ENCODE results near the gene TMEM59.
"Not testable (repeated sequence)": the region's sequence is repeated elsewhere in the genome, so short reads cannot be mapped to it uniquely, and the experiment has no call there.

TMEM59 gene, protein sequence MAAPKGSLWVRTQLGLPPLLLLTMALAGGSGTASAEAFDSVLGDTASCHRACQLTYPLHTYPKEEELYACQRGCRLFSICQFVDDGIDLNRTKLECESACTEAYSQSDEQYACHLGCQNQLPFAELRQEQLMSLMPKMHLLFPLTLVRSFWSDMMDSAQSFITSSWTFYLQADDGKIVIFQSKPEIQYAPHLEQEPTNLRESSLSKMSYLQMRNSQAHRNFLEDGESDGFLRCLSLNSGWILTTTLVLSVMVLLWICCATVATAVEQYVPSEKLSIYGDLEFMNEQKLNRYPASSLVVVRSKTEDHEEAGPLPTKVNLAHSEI

DNA sequence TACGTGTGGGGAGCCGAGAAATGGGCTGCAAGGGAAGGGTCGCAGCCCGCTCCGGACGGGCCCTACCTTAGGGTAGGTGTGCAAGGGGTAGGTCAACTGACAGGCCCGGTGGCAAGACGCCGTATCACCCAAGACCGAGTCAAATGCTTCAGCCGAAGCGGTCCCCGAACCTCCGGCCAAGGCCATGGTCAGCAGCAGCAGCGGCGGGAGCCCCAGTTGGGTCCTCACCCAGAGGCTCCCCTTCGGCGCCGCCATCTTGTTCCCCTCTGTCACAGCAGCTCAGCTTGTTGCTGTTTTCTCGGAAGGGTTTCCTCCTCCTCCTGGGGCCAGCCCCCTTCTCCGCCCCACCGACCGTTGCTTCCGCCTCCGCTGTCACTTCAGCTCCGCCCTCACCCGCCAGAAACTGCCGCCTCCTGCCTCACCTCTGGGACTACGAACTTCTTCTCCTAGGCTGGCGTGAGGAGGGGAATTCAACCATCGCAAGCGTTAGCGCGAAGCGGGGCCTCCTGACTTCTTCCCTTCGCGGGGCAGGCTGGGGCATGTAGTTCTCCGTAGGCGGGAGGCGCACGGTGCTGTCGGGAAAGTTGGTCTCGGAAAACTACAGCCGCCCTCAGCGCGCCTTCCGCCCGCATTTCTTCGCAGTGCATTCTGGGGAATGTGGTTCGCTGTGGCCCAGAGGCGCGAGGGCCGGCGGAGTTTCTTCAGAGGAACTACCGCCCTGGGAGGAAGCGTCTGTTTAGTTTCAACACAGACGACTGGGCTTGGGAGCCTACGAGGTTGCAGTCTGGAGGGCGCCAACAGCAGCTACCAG, at the start of gene TMEM59, which contains the start of gene TCEANC2:
Gene TMEM59, minus strand, starts transcription at position 271 of the 811 bp plus-strand sequence. Its CDS starts 16 bp downstream, at position 255.
Gene TCEANC2, plus strand, starts transcription at position 675 of the 811 bp plus-strand sequence. CDS start 815 bp downstream, outside the sequence.
- peak; percentile 89 to 94 (median 93) for DNase-seq (ENCODE audit: low read depth in 3 of 3, low spot score in 1 of 3)

DNA sequence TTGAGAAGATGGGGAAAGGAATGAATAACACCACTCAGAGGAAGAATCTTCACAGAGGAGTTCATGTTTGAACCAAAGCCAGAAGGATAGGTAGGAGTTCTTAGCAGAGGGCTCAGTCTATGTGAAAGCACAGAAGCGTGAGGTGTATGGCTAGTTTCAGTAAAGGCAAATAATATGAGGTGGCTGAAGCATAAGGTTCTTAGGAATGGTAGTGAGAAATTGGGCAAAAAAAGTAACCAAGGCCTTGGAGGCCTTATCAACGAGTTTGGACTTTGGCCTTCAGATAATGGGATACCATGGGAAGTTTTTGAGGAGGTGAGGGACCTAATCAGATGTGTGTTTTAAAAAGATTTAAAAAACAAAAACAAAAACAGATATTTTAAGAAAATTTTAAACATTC, 47.5 kb upstream of the TMEM59 start:
- DNase-seq (ENCODE audit: low read depth in 3 of 3, low spot score in 1 of 3), result no peak

DNA sequence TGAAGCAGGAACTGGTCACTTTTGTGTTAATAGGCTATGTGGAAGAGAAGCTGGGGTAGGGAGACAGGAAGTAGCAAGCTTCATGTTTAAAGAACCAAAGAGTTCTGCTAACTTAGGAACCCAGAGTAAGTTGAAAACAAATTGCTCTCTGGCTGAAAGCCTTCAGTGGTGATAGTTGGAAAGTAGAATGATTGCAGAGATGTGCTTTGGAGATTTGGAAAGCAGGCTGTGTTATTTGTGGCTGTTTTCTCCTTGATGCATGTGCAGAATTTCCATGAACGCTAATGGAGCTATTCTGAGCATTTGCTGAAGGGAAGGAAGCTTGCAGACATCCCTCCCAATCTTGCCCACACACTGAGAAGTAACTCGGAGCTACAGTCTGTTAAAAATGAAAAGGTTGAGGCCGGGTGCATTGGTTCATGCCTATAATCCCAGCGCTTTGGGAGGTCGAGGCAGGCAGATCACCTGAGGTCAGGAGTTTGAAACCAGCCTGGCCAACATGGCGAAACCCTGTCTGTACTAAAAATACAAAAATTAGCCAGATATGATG, 46.1 kb upstream of the TMEM59 start:
- DNase-seq (ENCODE audit: low read depth in 3 of 3, low spot score in 1 of 3), result no peak

DNA sequence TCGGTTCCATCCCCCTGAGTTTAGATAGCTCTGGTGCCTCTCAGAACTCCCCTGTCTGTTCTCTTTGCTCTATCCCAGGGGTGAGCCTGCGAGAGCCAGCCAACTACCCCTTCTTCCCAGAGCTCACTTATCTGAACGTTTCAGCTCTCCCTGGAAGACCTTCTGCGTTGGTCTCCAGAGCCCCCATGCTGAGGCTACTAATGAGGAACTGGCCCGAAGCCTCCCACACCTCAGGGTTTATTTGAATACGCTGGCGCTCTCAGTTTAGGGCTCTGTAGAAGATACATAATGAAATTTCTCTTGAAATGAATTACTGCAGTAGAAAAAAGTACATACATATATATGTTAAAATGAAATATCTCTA, 43.9 kb upstream of the TMEM59 start:
- no peak for DNase-seq (ENCODE audit: low read depth in 3 of 3, low spot score in 1 of 3)

DNA sequence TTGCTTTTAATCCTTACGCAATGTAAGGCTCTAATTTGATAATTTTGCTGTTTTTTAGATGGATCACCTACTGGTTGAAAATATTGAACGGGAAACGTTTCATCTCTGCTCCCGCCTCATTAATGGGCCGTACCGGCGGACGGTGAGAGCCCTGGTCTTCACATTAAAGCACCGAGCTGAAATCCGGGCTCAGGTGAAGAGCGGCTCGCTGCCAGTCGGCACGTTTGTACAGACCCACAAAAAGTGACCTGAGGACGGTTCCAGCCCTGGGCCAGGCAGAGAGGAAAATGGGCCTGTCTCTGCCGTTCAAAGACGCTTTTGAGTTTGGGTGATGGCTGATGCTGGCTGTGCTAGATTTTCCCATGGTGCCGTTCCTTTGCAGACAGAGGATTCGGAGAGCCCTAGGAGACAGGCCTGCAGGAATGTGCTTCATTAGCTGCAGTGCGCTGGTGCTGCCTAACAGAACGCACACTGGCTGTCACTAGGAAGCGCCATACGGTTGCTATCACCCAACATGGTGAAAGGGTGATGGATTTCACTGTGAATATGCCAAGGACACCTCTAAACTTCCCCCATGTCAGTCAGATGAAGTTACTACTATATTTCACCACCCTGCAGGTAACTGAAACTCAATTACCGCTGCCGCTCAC, 43.3 kb upstream of the TMEM59 start:
- no peak for DNase-seq (ENCODE audit: low read depth in 3 of 3, low spot score in 1 of 3)

DNA sequence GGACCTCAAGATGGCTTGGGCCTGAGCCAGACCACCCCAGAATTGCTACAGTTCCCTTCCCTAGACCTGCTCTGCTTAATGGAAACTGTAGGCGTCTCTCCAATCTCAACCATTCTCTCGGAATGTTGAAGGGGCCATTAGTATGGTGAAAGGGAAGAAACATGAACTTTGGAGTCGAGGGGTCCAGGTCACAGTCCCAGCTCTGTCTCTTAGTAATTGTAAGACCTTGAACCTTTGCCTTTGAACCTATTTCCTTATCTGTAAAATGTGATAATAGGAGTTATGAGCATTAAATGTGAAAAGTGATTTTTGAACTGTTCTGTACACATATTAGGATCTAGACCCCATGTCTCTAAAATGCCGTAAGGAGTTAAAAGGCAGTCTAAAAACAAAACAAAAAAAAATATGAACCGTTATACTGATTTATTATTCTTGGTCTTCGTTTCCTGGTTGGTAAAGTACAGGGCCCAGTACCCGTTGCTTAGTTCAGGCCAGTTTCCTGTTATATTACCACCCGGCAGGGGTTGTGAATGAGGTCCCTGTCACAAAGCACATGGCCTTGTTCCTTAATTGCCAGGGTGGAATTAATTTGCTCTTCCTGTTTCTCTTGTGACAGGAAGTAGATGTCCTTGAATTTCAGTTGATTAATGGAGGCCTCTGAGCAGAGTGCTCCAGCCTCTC, 42.7 kb upstream of the TMEM59 start:
- no peak for DNase-seq (ENCODE audit: low read depth in 3 of 3, low spot score in 1 of 3)

DNA sequence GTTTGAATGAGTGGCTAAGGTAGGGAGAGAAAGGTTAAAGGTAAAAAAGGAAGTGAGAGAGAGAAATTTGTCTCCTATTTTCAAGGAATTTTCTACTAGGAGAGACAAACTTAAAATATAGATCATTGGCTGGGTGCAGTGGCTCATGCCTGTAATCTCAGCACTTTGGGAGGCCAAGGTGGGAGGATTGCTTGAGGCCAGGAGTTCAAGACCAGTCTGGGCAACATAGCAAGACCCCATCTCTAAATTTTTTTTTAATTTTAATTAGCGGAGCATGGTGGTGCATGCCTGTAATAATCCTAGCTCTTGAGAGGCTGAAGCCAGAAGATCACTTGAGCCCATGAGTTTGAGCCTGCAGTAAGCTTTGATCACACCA, 41.7 kb upstream of the TMEM59 start:
- DNase-seq (ENCODE audit: low read depth in 3 of 3, low spot score in 1 of 3), result not testable (repeated sequence)

DNA sequence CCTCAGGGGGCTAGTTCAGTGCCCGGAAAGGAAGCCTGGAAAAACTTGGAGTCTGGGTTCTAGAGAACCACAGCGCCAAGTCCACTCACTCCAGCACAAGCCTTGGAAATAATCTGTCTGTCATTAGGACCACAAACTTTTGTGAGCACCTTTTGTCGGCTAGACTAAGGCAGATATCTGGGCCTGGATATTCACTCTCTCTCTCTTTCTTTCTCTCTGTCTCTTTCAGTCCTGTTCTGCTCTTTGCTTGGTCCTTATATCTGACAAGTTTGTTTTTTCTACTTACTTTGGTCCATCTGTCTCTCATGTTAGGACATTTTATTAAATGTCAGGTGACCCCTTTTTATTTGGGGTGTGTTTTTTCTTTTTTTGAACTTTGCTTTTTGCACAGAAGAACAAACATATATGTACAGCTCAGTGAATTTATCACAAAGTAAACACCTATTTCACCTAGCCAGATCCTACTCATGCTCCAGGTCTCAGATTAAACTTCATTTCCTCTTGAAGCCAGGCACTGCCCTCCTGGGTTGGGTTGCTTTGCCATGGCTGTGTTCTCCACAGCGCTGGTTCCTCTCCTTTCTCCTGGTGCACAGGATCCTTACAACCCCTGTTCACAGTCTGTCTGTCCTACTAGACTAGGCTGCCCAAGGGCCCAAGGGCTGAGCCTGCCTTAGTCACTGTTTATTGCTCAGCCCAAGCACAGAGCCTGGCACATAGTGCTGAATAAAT, 41.2 kb upstream of the TMEM59 start:
- DNase-seq (ENCODE audit: low read depth in 3 of 3, low spot score in 1 of 3), result no peak

DNA sequence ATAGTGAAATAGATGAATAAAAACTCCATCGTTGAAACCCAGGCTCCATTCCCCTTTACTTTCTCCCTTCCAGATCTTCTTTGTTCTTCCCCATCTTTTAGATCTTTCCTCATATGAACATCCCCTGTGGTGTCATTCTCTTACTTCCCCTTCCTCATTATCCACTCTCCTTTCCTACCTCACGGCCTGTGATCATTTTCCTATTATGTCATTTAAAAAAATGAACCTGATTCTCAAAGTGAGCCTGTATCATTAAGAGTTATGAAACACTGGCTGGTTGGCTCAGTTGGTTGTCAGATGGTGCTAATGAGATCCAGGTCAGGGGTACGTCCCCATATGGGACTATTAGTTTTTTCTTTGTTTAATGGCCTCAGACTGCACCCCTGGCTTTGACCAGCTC, 38.7 kb upstream of the TMEM59 start:
- DNase-seq (ENCODE audit: low read depth in 3 of 3, low spot score in 1 of 3), result no peak

DNA sequence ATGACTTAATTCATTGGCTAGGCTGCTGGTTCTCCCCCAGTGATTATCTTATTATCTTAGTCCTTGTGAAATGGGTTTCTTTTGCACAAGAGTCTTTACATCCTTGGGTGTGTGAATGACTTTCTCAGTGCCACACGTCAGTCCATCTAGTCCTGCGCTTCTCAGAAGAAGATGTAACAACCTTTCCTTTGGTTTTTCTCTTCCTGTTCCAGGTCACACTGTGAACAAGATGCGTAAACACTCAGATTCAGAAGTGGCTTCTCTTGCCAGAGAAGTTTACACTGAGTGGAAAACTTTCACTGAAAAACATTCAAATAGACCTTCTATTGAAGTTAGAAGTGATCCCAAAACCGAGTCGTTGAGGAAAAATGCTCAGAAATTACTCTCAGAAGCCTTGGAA, 35.4 kb upstream of the TMEM59 start:
- DNase-seq (ENCODE audit: low read depth in 3 of 3, low spot score in 1 of 3), result no peak

DNA sequence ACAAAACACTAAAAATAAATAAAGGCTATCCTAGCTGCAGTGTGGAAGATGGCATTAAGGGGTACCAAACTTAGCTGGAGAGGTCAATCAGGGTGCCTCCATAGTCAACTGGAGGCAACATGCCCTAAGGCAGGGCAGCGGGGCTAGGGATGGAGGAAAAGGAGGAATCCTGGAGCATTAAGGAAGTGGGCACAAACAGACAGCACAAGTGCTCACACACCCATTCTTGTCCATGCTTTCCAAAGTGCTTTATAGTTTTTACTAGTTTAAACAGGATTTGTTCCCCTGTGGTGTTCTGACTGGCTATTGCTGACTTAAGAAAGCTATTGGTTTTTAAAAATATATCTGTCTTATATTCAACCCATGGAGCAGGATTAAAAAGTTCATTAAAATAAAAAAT, 33.8 kb upstream of the TMEM59 start:
- no peak for DNase-seq (ENCODE audit: low read depth in 3 of 3, low spot score in 1 of 3)

DNA sequence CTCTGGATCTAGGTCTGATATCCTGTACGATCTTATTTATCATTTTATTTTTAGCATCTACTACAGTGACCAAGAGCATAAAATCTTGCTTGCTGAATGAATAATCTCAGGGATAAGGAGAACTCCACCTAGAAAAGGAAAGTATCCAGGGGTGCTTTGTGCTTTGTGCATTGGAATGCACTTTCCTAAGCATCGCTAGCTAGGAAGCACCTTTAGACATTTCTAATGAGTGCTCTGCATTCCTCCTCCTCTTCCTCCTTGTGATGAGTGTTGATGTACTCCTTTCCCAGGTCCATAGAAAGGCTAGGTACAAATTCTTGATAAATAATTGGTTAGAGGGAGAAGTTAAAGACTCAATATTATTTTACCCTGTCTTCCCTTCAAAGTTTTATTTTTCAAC, 31.8 kb upstream of the TMEM59 start:
- DNase-seq (ENCODE audit: low read depth in 3 of 3, low spot score in 1 of 3), result no peak

DNA sequence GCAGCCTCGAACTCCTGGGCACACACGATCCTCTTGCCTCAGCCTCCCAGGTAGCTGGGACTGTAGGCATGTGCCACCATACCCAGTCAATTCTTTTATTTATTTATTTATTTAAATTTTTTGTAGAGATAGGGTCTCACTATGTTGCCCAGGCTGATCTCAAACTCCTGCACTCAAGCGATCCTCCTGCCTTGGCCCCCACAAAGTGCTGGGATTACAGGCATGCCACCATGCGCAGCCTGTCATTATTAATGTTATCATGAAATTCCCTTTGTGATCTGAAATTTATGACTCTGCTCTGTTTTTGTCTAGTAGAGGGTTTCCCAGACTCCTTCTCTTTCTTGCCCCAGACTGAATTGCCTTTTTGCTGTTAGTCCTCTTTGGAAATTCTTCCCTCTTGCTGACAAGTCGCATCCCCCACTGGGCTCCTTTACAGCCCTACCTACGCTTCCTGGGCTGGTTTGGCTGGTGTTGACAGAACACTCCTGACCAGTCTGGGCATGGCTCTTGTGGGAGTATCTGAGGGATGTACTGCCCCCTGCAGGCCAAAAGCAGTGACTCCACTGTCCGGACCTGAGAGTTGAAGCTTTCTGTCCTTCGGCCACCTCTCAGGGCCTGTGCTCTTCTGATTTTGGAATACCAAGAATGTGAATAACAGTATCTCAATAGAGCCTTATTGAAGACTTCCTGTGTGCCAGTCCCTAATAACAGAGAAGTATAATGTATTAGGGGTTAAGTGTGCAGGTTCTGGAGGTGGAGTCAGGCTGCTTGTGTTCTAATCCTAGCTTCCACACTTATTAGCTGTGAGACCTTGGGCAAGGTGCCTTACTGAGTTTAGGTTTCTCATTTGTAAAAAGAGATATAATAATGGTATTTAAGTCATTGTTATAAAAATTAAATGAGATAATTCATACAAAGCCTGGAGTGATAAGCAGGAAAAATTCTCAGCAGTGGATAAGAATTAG, 28.6 kb upstream of the TMEM59 start:
- DNase-seq (ENCODE audit: low read depth in 3 of 3, low spot score in 1 of 3), result peak; percentile 2 to 29 (median 4)

DNA sequence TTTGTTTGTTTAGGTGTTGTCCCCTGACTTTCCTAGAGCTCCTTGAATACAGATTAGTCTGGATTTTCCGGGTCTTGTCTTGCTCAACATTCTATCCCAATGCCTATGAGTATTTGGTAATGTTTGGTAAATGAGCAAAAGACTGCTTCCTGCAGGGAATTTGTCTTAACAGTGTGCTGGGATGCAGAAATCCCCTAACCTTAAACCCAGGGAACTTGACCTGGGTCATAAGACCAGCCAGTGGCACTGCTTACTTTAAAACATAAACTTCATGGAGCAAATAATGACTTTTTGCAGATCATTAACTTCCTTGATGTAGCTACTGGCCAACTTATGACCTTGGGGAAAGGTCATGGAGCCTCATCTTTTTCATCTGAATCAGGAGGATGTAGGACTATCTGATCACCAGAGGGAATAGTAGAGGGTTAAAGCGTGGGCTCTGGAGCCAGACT, 27.6 kb upstream of the TMEM59 start:
- no peak for DNase-seq (ENCODE audit: low read depth in 3 of 3, low spot score in 1 of 3)

DNA sequence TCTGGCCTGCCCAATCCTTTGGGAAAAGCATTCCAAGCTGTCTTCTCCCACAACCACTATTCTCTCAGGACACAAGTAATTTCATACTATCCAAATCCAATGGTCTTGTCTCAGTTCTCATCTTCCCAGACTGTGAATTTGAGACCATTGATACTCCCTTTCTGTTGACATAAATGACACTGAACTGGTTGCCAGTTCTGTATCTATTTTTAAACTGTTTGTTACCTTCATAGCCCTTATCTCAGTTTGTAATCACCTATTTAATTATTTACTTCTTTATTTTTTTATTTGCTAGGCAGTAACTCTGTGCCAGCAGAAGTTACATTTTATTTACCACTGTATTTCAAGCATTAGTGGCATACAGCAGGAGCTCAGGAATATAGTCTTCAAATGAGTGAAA, 24.4 kb upstream of the TMEM59 start:
- no peak for DNase-seq (ENCODE audit: low read depth in 3 of 3, low spot score in 1 of 3)

DNA sequence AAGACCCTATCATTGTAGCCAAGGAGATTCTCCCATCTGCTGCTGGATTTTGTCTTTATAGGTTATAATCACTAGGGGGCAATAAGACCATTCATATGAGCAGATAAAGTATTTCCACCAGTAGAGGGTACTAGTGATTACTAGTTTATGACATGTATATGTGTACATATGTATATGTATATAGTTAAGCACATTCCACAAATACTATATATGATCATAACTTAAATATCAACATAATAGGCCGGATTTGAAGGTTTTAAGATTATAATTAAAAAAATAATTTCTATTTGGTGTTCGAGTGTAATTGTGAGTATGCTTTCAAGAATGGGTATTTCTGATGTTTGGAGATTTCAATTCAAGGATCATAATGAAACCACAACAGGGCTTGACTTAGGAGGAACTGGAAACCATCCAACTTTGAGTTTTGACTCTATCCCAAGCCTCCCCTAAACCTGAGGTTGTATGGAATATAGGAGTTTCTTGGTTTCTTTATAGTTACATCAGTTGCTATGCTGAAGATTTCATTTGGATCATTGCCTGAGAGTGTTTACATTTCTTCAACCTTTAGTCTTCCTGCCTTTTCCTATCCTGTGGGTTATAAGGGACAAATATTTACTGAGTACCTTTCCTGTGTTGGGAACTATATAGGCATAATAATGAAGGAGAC, 17.3 kb upstream of the TMEM59 start:
- DNase-seq (ENCODE audit: low read depth in 3 of 3, low spot score in 1 of 3), result no peak

DNA sequence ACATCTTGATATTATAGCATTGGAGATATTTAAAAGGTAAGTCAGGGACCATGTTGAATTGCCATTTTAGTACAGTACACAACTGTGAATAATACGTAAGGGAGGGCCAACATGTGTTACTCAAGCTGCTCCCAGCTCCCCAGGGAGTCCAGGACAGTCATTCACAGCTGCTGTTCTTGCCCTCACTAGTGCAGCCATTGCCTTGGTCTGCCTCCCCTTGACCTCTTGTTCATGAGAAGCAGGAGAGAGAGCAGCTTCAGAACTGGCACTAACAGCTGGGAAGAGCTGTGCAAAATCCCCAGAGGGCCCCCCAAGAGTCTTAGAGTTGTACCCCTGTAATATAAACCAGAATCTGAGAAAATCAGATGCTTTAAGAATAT, 16.8 kb upstream of the TMEM59 start:
- no peak for DNase-seq (ENCODE audit: low read depth in 3 of 3, low spot score in 1 of 3)

DNA sequence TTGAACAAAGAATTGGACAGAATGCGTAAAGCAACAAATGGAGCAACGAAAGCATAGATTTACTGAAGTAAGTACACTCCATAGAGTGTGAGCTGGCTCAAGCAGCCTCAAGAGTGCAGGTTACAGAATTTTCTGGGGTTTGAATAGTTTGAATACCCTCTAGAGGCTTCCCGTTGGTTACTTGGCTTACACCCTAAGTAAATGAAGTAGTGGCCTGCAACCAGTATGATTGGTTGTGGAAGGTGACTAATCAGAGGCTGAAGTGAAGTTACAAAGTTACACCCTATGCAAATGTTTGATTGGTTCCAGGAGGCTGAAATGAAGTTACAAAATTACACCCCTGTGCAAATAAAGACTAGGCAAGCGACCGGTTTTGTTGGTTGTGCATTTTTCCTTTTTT, 11.3 kb upstream of the TMEM59 start:
- no peak for DNase-seq (ENCODE audit: low read depth in 3 of 3, low spot score in 1 of 3)

DNA sequence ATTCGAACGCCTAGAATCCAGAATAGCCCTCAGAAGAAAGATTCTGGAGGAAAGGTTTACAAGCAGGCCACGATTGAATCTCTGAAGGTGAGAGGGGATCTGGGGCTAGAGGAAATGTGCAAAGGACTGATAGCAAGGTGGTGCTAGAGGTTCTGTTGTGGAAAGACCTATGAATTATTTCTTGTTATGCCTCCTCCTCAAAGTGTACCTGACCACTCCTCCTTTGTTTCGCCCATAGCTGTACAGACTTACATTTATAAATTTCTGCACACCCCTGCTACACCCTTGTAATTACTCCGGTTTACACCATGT, 1.4 kb upstream of the TMEM59 start:
- no peak for DNase-seq (ENCODE audit: low read depth in 3 of 3, low spot score in 1 of 3)
